Nephron (organoid): Measurements from ENCODE around the gene ISG20L2.

Source experiments
- H3K27ac Mint-ChIP-seq, 3 experiments: 2 replicates each; pipeline ENCODE4 v1.8.0; 2020; ENCODE audit warnings: mixed read lengths in 3 of 3, mild to moderate bottlenecking in 2 of 3, moderate library complexity in 1 of 3
- H3K27me3 Mint-ChIP-seq: 2 replicates; pipeline ENCODE4 v1.8.0; 2021; ENCODE audit warnings: low read depth, mild to moderate bottlenecking, moderate library complexity, mixed read lengths
- H3K36me3 Mint-ChIP-seq: 2 replicates; pipeline ENCODE4 v1.8.0; 2020; ENCODE audit warnings: low read depth, mixed read lengths
- H3K4me1 Mint-ChIP-seq: 2 replicates; pipeline ENCODE4 v1.8.0; 2020; ENCODE audit warnings: mixed read lengths
- H3K4me3 Mint-ChIP-seq, 3 experiments: 2 replicates each; pipeline ENCODE4 v1.8.0; 2020; ENCODE audit warnings: mild to moderate bottlenecking in 3 of 3, mixed read lengths in 3 of 3, moderate library complexity in 2 of 3
- H3K9me3 Mint-ChIP-seq: 2 replicates; pipeline ENCODE4 v1.8.0; 2020; ENCODE audit warnings: mixed read lengths
- TF ChIP-seq, protein P1 (sequence below), 3 experiments: fragments of 200-600 bp; sonication (generic); IDR thresholded peaks; one replicate each; pipeline ENCODE4 v1.5.0; 2021; ENCODE audit warnings: antibody characterized with exemption in 3 of 3; ENCODE audit not compliant: unreplicated experiment in 3 of 3

Gene ISG20L2

DNA sequence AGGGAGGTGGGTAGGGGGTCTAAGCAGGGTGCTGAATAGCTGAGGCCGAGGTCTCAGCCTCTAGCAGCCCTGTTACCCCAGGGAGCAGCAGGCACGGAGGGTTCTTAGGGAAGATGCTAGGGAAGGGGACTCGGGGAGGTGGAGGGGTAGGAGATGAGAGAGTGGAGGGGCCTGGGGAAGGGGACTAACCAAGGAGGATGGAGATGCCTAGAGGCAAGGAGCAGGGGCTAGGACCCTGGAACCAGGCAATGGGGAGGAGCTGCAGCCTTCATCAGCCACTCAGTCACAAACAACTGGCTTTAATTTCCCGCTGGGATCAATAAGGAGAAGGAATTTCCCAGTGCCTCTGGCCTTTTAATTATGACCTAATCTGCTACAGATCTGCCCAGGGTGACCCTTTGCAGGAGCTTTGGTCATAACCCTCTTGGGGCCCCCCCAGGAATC is 20.3 kb downstream of the ISG20L2 start:
- no peaks in the 10 kb centered on the region for H3K27me3 Mint-ChIP-seq
- TF ChIP-seq, protein P1, sequence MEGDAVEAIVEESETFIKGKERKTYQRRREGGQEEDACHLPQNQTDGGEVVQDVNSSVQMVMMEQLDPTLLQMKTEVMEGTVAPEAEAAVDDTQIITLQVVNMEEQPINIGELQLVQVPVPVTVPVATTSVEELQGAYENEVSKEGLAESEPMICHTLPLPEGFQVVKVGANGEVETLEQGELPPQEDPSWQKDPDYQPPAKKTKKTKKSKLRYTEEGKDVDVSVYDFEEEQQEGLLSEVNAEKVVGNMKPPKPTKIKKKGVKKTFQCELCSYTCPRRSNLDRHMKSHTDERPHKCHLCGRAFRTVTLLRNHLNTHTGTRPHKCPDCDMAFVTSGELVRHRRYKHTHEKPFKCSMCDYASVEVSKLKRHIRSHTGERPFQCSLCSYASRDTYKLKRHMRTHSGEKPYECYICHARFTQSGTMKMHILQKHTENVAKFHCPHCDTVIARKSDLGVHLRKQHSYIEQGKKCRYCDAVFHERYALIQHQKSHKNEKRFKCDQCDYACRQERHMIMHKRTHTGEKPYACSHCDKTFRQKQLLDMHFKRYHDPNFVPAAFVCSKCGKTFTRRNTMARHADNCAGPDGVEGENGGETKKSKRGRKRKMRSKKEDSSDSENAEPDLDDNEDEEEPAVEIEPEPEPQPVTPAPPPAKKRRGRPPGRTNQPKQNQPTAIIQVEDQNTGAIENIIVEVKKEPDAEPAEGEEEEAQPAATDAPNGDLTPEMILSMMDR (IDR thresholded peaks at IDR 0.05; ENCODE audit: unreplicated experiment in 3 of 3), result no peak

DNA sequence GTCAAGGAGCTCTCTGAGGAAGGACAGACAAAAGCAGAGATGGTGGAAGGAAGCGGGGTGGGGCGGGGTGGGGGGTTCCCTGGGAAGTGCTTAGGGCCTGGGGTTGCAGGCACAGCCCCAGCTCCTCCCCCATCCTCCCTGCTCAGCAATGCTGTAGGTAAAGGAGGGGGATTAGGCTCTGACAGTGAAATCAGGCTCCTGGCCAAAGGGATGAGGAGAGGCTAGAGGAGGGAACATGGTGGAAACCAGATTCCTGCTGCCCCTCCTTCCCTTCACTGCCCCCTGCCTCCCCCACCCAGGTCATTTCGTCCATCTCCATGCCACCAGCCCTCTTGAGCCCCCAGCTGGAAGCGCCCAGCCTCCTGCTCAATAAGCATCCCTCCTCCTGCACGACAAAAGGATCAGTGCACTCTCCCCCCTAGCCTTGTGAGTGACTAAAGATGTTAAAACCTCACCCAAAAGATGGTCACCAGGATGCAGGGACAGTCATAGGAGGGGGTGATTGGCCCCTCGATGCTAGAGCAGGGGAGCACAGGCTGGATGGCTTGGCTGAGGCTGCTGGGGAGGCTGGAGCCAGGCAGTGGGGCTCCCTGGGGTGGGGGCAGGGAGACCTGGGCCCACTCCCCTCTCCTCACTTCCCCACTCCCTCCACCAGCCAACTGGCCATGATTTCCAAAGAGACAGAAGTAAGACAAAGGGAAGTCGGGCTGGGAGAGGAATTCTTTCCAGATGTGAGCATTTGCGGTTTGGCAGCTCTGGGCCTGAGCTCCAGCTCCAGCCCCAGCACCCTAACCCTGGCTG is 20.9 kb downstream of the ISG20L2 start:
- Mint-ChIP-seq H3K4me1 (peaks cover 74% of the 10 kb centered on the region), H3K9me3 (no peaks in the 10 kb centered on the region), H3K27ac (peak overlapping the region; percentile 97 to 98 (median 98)), H3K27me3 (no peaks in the 10 kb centered on the region), H3K36me3 (peaks cover 5% of the 10 kb centered on the region), H3K4me3 (peak overlapping the region; percentile 71 to 86 (median 73))
- TF ChIP-seq, protein P1 (IDR thresholded peaks at IDR 0.05; ENCODE audit: unreplicated experiment in 3 of 3), result no peak

More for the DNA sequence above, 20.3 kb downstream of the ISG20L2 start:
- peaks cover 70% of the 10 kb centered on the region for H3K4me1 Mint-ChIP-seq
- H3K27ac Mint-ChIP-seq, result peak overlapping the region; percentile 97 to 98 (median 98)
- H3K36me3 Mint-ChIP-seq, result peaks cover 2% of the 10 kb centered on the region
- H3K9me3 Mint-ChIP-seq, result no peaks in the 10 kb centered on the region
- peak overlapping the region; percentile 19 to 73 (median 33) for H3K4me3 Mint-ChIP-seq

DNA sequence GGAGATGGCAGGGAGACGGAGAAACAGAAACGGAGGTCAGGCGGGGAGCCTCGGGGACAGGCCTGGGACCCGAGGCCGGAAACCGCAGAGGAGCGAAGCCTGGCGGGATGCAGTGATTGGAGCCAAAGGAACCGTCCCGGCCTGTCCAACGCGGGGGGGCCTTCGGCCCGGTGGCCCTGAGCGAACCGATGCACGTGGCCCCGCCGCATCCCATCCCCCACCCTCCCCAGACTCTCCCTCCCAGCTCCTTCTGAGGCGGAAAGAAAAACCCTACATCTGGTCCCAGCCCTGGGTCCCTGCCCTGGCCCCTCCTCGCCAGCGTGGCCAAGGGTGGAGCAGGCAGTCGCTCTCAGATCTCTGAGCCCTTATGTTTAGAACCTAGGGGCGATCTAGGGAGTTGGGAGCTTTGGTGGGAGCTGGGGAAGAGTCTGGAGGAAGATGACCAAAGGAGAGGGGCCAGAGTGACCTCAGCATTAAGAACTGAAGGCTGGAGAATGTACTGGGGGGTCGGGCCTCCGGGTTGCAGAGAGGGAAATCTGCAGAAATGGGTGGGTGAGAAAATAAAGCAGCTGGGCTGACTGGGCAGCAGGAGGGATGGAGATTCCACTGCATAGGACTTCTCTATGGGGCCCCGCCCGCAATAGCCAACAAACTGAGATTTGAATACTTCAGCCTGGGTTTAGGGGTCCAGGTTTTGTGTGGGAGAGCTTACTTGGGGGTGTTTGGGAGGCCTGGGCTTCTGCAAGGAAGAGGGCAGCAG is 21.7 kb downstream of the ISG20L2 start:
- peaks cover 66% of the 10 kb centered on the region for H3K4me1 Mint-ChIP-seq
- TF ChIP-seq, protein P1 (IDR thresholded peaks at IDR 0.05; ENCODE audit: unreplicated experiment in 3 of 3), result no peak
- peak overlapping the region; percentile 84 to 89 (median 86) for H3K4me3 Mint-ChIP-seq
- H3K27me3 Mint-ChIP-seq, result no peaks in the 10 kb centered on the region
- peak overlapping the region; percentile 97 to 98 (median 98) for H3K27ac Mint-ChIP-seq
- H3K36me3 Mint-ChIP-seq, result peaks cover 5% of the 10 kb centered on the region
- no peaks in the 10 kb centered on the region for H3K9me3 Mint-ChIP-seq

DNA sequence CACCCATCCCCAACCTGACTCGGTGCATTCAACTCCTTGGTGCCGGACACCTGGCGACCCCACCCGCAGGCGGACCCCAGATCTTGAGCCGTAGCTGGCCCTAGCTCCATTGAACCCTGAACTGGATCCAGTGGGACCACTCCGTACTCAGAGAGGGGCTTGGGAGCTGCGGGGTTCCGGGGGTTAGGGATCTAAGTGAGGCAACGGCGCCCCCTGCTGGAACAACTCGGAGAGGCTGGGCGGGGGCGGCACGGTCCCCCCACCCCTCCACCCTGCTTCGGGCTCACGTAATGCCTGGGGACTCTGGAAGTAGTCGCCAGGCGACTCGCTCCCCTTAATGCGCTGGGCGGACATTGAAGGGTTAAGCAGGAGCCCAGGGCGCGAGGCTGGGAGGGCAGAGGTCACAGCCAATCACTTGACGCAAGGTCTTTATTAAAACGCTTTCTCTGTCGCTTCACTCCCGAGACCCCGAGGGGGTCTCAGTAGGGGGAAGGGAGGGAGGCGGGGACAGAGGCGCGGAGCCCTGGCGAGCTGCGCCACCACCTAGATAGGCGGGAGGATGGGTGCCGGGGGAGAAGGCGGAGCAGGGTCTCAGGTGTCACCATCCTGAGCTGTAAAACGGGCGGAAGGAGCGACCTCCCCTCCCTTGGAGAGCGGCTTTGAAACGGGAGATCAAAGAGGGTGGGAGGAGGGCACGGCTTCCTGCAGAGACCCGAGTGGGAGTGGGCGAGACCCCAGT is 22.5 kb downstream of the ISG20L2 start:
- peaks cover 11% of the 10 kb centered on the region for H3K36me3 Mint-ChIP-seq

DNA sequence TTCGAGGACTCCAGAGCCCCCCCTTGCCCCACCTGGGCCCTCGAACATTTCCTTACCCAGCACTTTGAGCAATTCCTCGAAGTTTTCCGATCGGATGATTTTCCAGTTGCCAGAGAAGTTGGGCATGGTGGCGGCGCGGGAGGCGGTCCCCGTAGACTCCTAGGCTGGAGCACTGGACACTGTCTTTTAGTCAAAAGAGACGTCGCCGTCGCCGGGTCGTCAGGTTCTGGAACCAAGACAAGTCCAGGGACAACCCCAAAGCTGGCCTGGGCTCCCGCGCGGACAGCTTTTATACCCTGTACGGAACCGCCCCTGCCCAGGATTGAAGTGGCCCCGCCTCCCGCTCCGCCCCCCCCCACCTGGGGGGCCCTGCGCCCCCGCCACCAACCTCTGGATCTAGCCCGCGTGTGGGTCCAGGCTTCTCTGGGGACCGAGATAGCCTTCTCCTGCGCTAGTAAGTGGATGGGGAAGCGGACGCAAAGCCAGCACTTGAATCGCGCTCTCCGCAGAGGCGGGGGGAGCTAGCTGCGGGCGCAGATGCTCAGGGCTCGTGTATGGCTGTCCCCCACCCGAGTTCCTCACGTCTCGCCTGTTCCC is 23.1 kb downstream of the ISG20L2 start, which contains the start of gene CRABP2:
Gene CRABP2 (minus strand): TSS at position 263 of the 597 bp plus-strand sequence. CDS start 137 bp downstream, at position 126.
- Mint-ChIP-seq H3K27me3 (no peaks in the 10 kb centered on the region), H3K4me1 (peaks cover 64% of the 10 kb centered on the region), H3K36me3 (peaks cover 16% of the 10 kb centered on the region), H3K4me3 (peak within 1 kb of the TSS; percentile 84 to 89 (median 86)), H3K27ac (peak within 1 kb of the TSS; percentile 97 to 98 (median 98)), H3K9me3 (no peaks in the 10 kb centered on the region)
- TF ChIP-seq, protein P1 (IDR thresholded peaks at IDR 0.05; ENCODE audit: unreplicated experiment in 3 of 3), result no peak

More for the DNA sequence above, 22.5 kb downstream of the ISG20L2 start:
- H3K4me3 Mint-ChIP-seq, result peak overlapping the region; percentile 84 to 89 (median 86)
- TF ChIP-seq, protein P1 (IDR thresholded peaks at IDR 0.05; ENCODE audit: unreplicated experiment in 3 of 3), result peak; percentile 82 to 95 (median 94)
- H3K9me3 Mint-ChIP-seq, result no peaks in the 10 kb centered on the region
- H3K4me1 Mint-ChIP-seq, result peaks cover 67% of the 10 kb centered on the region
- H3K27ac Mint-ChIP-seq, result peak overlapping the region; percentile 97 to 98 (median 98)
- H3K27me3 Mint-ChIP-seq, result no peaks in the 10 kb centered on the region
